Esophagus squamous epithelium (tissue), 4 donors: ENCODE measurements around the gene LRRTM3.

ENCODE experiments used
- CTCF ChIP-seq, 6 experiments: fragments of 450-650 bp in 4 of 6; fragments of 200-600 bp in 2 of 6; sonication (generic) in 2 of 6; IDR thresholded peaks; one replicate each; pipeline ENCODE4 v1.5.1; 2016 to 2019; ENCODE audit warnings: antibody characterized with exemption in 6 of 6, mild to moderate bottlenecking in 4 of 6, moderate library complexity in 4 of 6
- POLR2A ChIP-seq, 4 donors: fragments of 450-650 bp; IDR thresholded peaks; one replicate each; pipeline ENCODE4 v1.6.1; 2017; ENCODE audit warnings: antibody characterized with exemption in 4 of 4, mild to moderate bottlenecking in 4 of 4, moderate library complexity in 3 of 4

GRCh38 chr10:67112765-67113164, 186.9 kb downstream of the LRRTM3 start:
- TF ChIP-seq POLR2A (IDR thresholded peaks at IDR 0.05): no peak
- TF ChIP-seq CTCF (IDR thresholded peaks at IDR 0.05): no peak
